ENCODE data around the gene ACSS1.

GRCh38 chr20:25079171-25079570 is 21.2 kb upstream of the ACSS1 start:
- TF ChIP-seq GATA2 (IDR thresholded peaks at IDR 0.05; ENCODE audit: low read depth, low read length) (no peak), GATA3 (IDR thresholded peaks at IDR 0.05; ENCODE audit: low read depth, low read length) (no peak)
